Ectodermal cell (in vitro differentiated cells): Measurements from ENCODE around the gene FABP2.
"Not testable (repeated sequence)": the region's sequence is repeated elsewhere in the genome, so short reads cannot be mapped to it uniquely, and the experiment has no call there.

Experiments
- H3K27ac ChIP-seq: 2 replicates; pipeline ENCODE4 v1.7.0; 2013; ENCODE audit warnings: mild to moderate bottlenecking, low read depth, low read length; ENCODE audit not compliant: insufficient read depth, poor library complexity, severe bottlenecking
- H3K27me3 ChIP-seq: 2 replicates; pipeline ENCODE4 v1.7.0; 2013; ENCODE audit warnings: mild to moderate bottlenecking, low read length; ENCODE audit not compliant: insufficient read depth, control insufficient read depth, poor library complexity, severe bottlenecking
- H3K36me3 ChIP-seq: one replicate; pipeline ENCODE4 v1.7.0; 2013; ENCODE audit warnings: low read length; ENCODE audit not compliant: control insufficient read depth, insufficient read depth
- H3K4me1 ChIP-seq: one replicate; pipeline ENCODE4 v1.7.0; 2013; ENCODE audit warnings: low read length; ENCODE audit not compliant: control insufficient read depth, insufficient read depth
- H3K4me3 ChIP-seq: 2 replicates; pipeline ENCODE4 v1.7.0; 2013; ENCODE audit warnings: low read depth, low read length, control low read depth; ENCODE audit not compliant: insufficient read depth
- H3K9me3 ChIP-seq: 2 replicates; pipeline ENCODE4 v1.7.0; 2013; ENCODE audit warnings: mild to moderate bottlenecking, low read length, moderate library complexity; ENCODE audit not compliant: control insufficient read depth
- WGBS, 2 experiments: methylation state at CpG; one replicate each; pipeline ENCODE4 v1.1.7; 2013; ENCODE audit warnings: missing lambda C conversion rate in 2 of 2; 5-methylcytosine and 5-hydroxymethylcytosine counted together

The FABP2 gene

DNA sequence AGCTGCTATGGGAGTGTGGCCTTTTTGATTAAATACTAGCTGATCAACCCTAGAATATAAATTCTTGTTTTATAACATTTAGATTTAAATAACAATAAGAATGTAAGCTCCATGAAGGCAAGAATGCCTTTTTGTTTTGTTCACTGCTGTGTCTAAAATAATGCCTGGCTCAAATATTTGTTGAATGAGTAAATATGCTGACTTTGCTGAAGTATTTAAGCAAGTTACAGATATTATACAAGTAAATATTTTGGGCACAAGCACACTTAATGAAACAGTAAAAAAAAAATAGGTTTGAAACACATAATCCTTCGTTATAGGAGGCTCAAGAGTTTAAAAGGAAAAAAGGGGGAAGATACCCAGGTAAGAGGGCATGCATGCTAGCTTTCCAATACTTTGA, 24.1 kb downstream of the FABP2 start:
- Histone ChIP-seq H3K27ac (no peak overlapping the region), H3K36me3 (peaks cover 11% of the 10 kb centered on the region), H3K9me3 (no peaks in the 10 kb centered on the region), H3K27me3 (no peaks in the 10 kb centered on the region), H3K4me1 (peaks cover 7% of the 10 kb centered on the region), H3K4me3 (no peak overlapping the region)
- 100% methylated on average over 1 of the region's 1 CpG for WGBS, 2 experiments

DNA sequence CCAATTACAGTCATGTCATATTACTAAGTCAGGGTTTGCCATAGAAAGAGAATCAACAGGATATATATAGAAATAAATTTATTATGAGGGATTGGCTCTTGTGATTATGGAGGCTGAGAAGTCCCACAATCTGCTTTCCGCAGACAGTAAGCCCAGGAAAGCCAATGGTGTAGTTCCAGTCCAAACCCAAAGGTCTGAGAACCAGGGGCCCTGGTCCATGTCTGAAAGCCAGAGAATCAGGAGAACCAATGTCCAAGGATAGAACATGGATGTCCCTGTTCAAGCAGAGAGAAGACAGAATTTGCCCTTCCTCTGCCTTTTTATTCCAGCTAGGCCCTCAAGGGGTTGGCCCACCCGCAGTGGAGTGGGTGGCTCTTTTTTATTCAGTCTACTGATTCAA, 25.6 kb downstream of the FABP2 start:
- Histone ChIP-seq H3K9me3 (no peaks in the 10 kb centered on the region), H3K27me3 (no peaks in the 10 kb centered on the region), H3K27ac (no peak overlapping the region), H3K4me1 (peaks cover 7% of the 10 kb centered on the region), H3K4me3 (no peak overlapping the region), H3K36me3 (peaks cover 11% of the 10 kb centered on the region)
- 89 to 92% methylated on average over 2 of the region's 2 CpGs for WGBS, 2 experiments

DNA sequence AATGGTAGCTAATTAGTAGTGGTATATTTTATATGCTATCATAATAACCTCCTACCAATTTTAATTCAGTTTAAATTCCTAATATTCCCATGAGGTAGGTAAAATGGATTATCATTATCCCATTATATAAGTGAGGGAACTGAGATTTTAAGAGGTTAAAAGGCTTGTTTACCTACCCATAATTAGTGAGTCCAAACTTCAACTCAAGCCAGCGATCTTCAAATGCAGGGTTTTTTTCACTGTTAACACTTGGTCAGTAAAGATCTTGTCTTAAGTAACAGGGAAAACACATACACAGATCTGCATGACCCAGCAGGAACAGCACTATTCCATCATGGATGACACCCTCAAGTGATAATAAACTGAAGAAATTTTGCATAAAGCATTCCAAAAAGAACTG, 31.3 kb downstream of the FABP2 start:
- Histone ChIP-seq H3K9me3 (no peaks in the 10 kb centered on the region), H3K27ac (no peak overlapping the region), H3K36me3 (no peaks in the 10 kb centered on the region), H3K27me3 (no peaks in the 10 kb centered on the region), H3K4me1 (no peaks in the 10 kb centered on the region), H3K4me3 (no peak overlapping the region)
- WGBS, 2 experiments, result 86 to 100% methylated on average over 1 of the region's 1 CpG

DNA sequence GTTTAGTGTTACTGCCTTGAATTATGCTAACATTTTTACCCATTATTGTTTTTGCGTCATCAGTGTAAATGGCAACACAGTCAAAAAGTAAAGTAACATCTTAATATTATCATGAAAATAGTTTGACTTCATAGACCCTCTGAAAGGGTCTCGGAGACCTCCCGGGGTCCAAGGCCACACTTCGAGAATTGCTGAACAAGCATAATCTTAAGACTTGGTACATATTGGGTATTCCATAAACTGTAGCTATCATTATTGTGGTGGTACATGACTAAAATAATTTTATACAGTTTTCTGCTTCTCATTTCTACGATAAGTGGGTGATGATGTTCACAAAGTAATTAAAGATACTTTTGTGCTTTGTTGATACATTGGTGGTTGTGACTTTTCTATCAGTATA, 32.6 kb downstream of the FABP2 start:
- 96 to 100% methylated on average over 4 to 5 of the region's 5 CpGs for WGBS, 2 experiments
- no peaks in the 10 kb centered on the region for H3K9me3 ChIP-seq
- H3K4me1 ChIP-seq, result no peaks in the 10 kb centered on the region
- no peak overlapping the region for H3K27ac ChIP-seq
- H3K36me3 ChIP-seq, result no peaks in the 10 kb centered on the region
- no peaks in the 10 kb centered on the region for H3K27me3 ChIP-seq
- H3K4me3 ChIP-seq, result no peak overlapping the region

DNA sequence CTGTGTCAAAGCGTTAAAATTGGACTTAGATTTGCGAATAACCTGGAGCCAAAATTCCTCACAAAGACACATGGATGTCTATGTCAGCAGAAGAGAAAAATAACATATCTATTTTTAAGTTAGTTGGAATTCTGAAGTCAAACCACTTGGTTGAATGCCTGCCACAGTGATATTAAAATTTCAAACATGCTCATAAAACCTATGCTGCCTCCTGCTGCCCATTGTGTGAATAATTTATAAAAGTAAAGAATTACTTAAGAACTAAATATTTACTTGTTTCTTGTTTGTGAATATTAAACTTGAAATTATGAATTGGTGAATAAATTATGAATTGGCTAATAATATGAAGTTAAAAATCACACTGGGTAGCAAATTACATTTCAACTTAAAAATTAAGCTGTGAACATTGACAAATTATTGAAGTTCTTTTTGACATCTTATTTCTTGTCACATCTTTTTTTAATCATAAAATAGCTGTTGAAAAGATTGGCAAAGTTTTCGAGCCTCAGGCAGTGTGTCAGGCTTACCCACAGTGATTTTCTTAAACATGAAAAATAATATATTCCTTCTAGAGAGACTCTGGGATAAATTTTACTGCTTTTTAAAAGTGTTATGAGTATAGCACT, 35.4 kb downstream of the FABP2 start:
- Histone ChIP-seq H3K36me3 (no peaks in the 10 kb centered on the region), H3K27ac (no peak overlapping the region), H3K4me1 (no peaks in the 10 kb centered on the region), H3K4me3 (no peak overlapping the region), H3K27me3 (no peaks in the 10 kb centered on the region), H3K9me3 (no peaks in the 10 kb centered on the region)
- 100% methylated on average over 1 of the region's 3 CpGs; no CpG with 5 or more reads in 1 of the 2 experiments for WGBS, 2 experiments

DNA sequence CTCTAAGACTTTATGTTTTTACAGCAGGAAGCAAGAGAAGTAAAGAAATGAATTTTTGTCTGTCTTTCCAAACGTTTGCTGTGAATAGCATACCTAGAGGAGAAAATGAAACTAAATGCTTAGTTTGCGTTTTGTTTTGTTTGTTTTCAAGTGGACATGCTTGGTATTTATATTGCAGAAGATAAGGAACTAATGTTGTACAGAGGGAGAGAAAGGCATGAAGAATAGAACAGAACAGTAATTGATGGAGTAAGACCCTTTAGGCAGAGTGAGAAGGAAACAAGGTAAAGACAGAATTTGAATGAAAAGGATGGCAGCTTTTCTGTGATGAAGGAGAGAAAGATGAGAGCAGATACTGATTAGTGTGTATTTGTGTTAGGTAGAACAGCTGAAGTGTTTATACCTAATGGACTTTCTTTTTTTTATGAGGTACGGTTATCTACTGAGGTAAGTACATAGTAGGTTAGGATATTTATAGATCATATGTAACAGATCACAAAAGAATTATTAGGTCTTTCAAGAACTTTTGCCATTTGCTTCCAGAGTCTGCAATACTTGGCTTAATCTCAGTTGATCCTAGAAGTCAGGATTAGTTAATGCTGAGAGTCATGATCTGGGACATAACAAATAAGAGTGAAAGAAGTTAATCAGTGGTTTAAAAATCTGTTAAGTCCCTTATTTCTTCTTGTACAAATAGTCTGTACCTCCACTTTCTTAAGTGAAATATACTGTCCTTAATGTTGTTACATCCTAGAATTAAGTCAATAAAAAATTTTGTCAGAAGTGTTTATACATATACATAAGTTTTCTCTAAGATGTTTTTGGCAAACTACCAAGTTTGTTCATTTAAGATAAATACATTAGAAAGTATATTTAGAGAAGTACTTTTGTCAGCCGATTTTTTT, 36.8 kb downstream of the FABP2 start:
- Histone ChIP-seq H3K4me3 (no peak overlapping the region), H3K36me3 (no peaks in the 10 kb centered on the region), H3K27ac (no peak overlapping the region), H3K9me3 (no peaks in the 10 kb centered on the region), H3K4me1 (no peaks in the 10 kb centered on the region), H3K27me3 (no peaks in the 10 kb centered on the region)
- WGBS, 2 experiments, result 83 to 91% methylated on average over 2 to 4 of the region's 4 CpGs

DNA sequence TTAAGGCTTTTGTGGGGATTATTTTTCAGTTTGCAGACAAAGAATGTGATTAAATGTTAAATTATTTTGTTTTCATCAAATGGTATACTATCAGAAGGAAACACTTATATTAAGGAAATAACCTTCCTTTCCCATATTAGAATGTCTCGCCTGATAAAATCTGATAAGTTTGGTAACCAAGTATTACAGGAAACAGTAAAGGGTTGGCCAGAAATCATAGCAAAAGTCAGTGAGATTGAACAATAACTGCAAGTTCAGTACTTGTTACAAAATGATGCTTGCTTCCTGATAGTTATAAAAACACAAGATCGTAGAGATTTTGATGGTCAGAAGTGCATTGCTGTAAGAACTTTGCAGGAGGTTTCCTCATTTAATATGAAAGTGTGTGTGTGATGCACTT, 40.5 kb downstream of the FABP2 start:
- H3K27me3 ChIP-seq, result no peaks in the 10 kb centered on the region
- H3K27ac ChIP-seq, result no peak overlapping the region
- no peaks in the 10 kb centered on the region for H3K36me3 ChIP-seq
- WGBS, 2 experiments, result 95 to 100% methylated on average over 2 of the region's 2 CpGs
- H3K9me3 ChIP-seq, result no peaks in the 10 kb centered on the region
- no peak overlapping the region for H3K4me3 ChIP-seq
- no peaks in the 10 kb centered on the region for H3K4me1 ChIP-seq

DNA sequence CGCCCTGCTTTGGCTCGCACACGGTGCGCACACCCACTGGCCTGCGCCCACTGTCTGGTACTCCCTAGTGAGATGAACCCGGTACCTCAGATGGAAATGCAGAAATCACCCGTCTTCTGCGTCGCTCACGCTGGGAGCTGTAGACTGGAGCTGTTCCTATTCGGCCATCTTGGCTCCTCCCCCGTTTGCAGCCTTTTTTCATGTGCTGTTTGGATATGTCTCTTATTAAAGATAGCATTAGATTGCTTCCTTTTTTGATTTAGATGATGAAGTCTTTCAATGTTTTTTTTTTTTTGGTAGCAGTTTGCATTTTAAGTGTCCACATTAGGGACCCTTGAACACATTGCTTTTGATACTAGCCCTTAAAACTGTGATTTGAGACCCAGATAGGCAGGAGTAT, 42.0 kb downstream of the FABP2 start:
- H3K27ac ChIP-seq, H3K27me3 ChIP-seq, H3K36me3 ChIP-seq, H3K9me3 ChIP-seq, H3K4me1 ChIP-seq, H3K4me3 ChIP-seq: not testable (repeated sequence)
- WGBS, 2 experiments, result 81 to 84% methylated on average over 10 to 12 of the region's 12 CpGs

DNA sequence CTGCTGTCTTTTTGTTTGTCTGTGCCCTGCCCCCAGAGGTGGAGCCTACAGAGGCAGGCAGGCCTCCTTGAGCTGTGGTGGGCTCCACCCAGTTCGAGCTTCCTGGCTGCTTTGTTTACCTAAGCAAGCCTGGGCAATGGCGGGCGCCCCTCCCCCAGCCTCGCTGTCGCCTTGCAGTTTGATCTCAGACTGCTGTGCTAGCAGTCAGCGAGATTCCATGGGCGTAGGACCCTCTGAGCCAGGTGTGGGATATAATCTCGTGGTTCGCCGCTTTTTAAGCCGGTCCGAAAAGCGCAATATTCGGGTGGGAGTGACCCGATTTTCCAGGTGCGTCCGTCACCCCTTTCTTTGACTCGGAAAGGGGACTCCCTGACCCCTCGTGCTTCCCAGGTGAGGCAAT, 42.4 kb downstream of the FABP2 start:
- H3K4me3 ChIP-seq, H3K4me1 ChIP-seq, H3K9me3 ChIP-seq, H3K36me3 ChIP-seq, H3K27me3 ChIP-seq, H3K27ac ChIP-seq: not testable (repeated sequence)
- 59 to 69% methylated on average over 17 to 19 of the region's 19 CpGs for WGBS, 2 experiments

DNA sequence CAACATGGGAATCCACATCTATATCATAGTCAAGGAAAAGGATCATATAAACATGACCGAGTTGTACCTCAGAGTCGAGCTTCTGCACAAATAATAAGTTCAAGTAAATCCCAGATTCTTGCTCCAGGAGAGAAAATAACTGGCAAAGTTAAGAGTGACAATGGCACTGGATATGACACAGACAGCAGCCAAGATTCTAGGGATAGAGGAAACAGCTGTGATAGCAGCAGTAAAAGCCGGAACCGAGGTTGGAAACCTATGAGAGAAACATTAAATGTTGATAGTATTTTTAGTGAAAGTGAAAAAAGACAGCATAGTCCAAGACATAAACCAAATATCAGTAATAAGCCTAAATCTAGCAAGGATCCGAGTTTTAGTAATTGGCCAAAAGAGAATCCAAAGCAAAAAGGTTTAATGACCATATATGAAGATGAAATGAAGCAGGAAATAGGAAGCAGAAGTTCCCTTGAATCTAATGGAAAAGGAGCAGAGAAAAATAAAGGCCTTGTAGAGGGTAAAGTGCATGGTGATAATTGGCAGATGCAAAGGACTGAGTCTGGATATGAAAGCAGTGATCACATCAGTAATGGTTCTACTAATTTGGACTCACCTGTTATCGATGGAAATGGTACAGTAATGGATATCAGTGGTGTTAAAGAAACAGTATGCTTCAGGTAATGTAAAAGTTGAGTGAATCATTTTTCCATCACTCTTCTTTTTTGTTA, 50.4 kb downstream of the FABP2 start:
- no peaks in the 10 kb centered on the region for H3K36me3 ChIP-seq
- WGBS, 2 experiments, result 92% methylated on average over 6 of the region's 6 CpGs
- H3K9me3 ChIP-seq, result no peaks in the 10 kb centered on the region
- H3K4me1 ChIP-seq, result no peaks in the 10 kb centered on the region
- H3K27ac ChIP-seq, result no peak overlapping the region
- H3K4me3 ChIP-seq, result no peak overlapping the region
- no peaks in the 10 kb centered on the region for H3K27me3 ChIP-seq
